Measurements from ENCODE around the gene RNF227. TPM values are rescaled to one million over a fixed set of nuclear protein-coding genes. Genes with fewer than 3 reads are reported as not detected.

Gene RNF227
- total and polyA plus RNA-seq, 4 donors = 0.17 to 1.4 (median 0.32) TPM

DNA sequence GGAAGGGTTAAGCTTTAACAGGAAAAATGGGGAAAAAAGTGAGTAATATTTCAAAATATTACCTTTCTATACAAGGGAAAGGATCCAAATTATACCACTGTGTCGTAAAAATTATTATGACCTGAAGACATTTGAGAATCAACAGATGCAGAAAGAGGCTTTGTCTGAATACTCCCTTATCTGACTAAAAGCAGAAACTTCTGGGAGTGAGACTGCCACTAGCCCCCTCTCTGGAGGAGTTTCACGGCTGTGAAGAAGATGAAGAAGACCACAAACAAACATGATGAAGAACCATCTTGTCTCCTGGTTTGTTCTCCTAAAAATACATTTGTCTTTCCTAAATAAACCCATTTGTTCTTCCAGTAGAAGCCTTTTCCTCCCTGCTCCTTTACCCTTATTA is 45.3 kb upstream of the RNF227 start:
- H3K9me3 ChIP-seq (ENCODE audit: control insufficient read depth in 4 of 4, low read length in 3 of 4) = no peaks in the 10 kb centered on the region
- H3K4me3 ChIP-seq (ENCODE audit: low read depth in 1 of 3, low read length in 3 of 3) = no peak overlapping the region
- no peaks in the 10 kb centered on the region for H3K36me3 ChIP-seq (ENCODE audit: control insufficient read depth in 4 of 4, insufficient read depth in 3 of 4, low read depth in 1 of 4, low read length in 3 of 4)
- H3K4me1 ChIP-seq (ENCODE audit: control insufficient read depth in 4 of 4, insufficient read depth in 4 of 4, low read length in 3 of 4) = no peaks in the 10 kb centered on the region
- TF ChIP-seq, protein P1, sequence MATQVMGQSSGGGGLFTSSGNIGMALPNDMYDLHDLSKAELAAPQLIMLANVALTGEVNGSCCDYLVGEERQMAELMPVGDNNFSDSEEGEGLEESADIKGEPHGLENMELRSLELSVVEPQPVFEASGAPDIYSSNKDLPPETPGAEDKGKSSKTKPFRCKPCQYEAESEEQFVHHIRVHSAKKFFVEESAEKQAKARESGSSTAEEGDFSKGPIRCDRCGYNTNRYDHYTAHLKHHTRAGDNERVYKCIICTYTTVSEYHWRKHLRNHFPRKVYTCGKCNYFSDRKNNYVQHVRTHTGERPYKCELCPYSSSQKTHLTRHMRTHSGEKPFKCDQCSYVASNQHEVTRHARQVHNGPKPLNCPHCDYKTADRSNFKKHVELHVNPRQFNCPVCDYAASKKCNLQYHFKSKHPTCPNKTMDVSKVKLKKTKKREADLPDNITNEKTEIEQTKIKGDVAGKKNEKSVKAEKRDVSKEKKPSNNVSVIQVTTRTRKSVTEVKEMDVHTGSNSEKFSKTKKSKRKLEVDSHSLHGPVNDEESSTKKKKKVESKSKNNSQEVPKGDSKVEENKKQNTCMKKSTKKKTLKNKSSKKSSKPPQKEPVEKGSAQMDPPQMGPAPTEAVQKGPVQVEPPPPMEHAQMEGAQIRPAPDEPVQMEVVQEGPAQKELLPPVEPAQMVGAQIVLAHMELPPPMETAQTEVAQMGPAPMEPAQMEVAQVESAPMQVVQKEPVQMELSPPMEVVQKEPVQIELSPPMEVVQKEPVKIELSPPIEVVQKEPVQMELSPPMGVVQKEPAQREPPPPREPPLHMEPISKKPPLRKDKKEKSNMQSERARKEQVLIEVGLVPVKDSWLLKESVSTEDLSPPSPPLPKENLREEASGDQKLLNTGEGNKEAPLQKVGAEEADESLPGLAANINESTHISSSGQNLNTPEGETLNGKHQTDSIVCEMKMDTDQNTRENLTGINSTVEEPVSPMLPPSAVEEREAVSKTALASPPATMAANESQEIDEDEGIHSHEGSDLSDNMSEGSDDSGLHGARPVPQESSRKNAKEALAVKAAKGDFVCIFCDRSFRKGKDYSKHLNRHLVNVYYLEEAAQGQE (IDR thresholded peaks at IDR 0.05) = no peak
- no peak for TF ChIP-seq HNF4G (IDR thresholded peaks at IDR 0.05)
- TF ChIP-seq FOXA2 (IDR thresholded peaks at IDR 0.05) = no peak
- TF ChIP-seq, protein P2, sequence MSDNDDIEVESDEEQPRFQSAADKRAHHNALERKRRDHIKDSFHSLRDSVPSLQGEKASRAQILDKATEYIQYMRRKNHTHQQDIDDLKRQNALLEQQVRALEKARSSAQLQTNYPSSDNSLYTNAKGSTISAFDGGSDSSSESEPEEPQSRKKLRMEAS (IDR thresholded peaks at IDR 0.05) = no peak
- no peak for TF ChIP-seq SP1 (IDR thresholded peaks at IDR 0.05)
- TF ChIP-seq, protein P3, sequence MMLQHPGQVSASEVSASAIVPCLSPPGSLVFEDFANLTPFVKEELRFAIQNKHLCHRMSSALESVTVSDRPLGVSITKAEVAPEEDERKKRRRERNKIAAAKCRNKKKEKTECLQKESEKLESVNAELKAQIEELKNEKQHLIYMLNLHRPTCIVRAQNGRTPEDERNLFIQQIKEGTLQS (IDR thresholded peaks at IDR 0.05) = no peak
- no peak for TF ChIP-seq FOXA1 (IDR thresholded peaks at IDR 0.05)
- no peak for TF ChIP-seq JUND (IDR thresholded peaks at IDR 0.05)
- no peaks in the 10 kb centered on the region for H3K27me3 ChIP-seq (ENCODE audit: control insufficient read depth in 4 of 4, insufficient read depth in 4 of 4, low read length in 3 of 4)
- no peak overlapping the region for H3K9ac ChIP-seq (ENCODE audit: low read depth in 1 of 2, low read length in 2 of 2)
- no peak overlapping the region for H3K27ac ChIP-seq (ENCODE audit: low read depth in 1 of 2, low read length in 2 of 2)
- no peak for DNase-seq (ENCODE audit: low spot score)
- 47% methylated on average over 2 of the region's 2 CpGs for WGBS

DNA sequence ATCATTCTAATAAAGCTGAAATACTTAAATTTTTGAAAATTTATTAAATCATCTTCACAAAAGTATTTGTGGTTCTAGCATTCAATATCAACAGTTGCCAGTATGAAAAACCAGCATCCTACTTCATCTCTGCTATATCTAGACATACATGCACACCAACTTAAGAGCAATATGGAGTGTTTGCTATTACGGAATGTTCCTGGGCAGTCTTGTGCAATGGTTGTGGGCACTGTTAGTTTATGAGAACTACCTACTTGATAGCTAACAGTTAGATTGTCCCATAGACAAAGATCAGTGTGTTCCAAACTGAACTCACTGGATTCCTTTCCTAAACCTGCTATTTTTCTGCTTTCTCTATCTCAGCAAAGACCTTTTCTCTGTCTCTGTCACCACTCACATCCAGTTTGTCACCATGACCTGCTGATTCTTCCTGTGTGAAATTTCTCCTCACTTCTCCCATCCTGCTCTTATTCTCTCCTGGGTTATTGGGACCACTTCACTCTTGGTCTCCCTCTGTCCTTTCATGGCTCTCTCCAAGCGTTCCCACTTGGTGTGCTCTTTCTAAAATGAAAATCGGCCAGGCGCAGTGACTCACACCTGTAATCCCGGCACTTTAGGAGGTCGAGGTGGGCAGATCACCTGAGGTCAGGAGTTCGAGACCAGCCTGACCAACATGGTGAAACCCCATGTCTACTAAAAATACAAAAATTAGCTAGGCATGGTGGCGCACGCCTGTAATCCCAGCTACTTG is 43.6 kb upstream of the RNF227 start:
- no peaks in the 10 kb centered on the region for H3K36me3 ChIP-seq (ENCODE audit: control insufficient read depth in 4 of 4, insufficient read depth in 3 of 4, low read depth in 1 of 4, low read length in 3 of 4)
- 87% methylated on average over 9 of the region's 9 CpGs for WGBS
- no peak overlapping the region for H3K9ac ChIP-seq (ENCODE audit: low read depth in 1 of 2, low read length in 2 of 2)
- no peaks in the 10 kb centered on the region for H3K4me1 ChIP-seq (ENCODE audit: control insufficient read depth in 4 of 4, insufficient read depth in 4 of 4, low read length in 3 of 4)
- H3K27ac ChIP-seq (ENCODE audit: low read depth in 1 of 2, low read length in 2 of 2) = no peak overlapping the region
- no peak for TF ChIP-seq SP1 (IDR thresholded peaks at IDR 0.05)
- TF ChIP-seq, protein P4, sequence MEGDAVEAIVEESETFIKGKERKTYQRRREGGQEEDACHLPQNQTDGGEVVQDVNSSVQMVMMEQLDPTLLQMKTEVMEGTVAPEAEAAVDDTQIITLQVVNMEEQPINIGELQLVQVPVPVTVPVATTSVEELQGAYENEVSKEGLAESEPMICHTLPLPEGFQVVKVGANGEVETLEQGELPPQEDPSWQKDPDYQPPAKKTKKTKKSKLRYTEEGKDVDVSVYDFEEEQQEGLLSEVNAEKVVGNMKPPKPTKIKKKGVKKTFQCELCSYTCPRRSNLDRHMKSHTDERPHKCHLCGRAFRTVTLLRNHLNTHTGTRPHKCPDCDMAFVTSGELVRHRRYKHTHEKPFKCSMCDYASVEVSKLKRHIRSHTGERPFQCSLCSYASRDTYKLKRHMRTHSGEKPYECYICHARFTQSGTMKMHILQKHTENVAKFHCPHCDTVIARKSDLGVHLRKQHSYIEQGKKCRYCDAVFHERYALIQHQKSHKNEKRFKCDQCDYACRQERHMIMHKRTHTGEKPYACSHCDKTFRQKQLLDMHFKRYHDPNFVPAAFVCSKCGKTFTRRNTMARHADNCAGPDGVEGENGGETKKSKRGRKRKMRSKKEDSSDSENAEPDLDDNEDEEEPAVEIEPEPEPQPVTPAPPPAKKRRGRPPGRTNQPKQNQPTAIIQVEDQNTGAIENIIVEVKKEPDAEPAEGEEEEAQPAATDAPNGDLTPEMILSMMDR (IDR thresholded peaks at IDR 0.05; ENCODE audit: low read depth, low read length, missing input control) = no peak
- TF ChIP-seq, protein P3 (IDR thresholded peaks at IDR 0.05) = no peak
- TF ChIP-seq YY1 (IDR thresholded peaks at IDR 0.05) = no peak
- TF ChIP-seq, protein P5, sequence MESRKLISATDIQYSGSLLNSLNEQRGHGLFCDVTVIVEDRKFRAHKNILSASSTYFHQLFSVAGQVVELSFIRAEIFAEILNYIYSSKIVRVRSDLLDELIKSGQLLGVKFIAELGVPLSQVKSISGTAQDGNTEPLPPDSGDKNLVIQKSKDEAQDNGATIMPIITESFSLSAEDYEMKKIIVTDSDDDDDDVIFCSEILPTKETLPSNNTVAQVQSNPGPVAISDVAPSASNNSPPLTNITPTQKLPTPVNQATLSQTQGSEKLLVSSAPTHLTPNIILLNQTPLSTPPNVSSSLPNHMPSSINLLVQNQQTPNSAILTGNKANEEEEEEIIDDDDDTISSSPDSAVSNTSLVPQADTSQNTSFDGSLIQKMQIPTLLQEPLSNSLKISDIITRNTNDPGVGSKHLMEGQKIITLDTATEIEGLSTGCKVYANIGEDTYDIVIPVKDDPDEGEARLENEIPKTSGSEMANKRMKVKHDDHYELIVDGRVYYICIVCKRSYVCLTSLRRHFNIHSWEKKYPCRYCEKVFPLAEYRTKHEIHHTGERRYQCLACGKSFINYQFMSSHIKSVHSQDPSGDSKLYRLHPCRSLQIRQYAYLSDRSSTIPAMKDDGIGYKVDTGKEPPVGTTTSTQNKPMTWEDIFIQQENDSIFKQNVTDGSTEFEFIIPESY (IDR thresholded peaks at IDR 0.05) = no peak
- no peak for TF ChIP-seq GABPA (IDR thresholded peaks at IDR 0.05 in 1 of 2, conservative IDR thresholded peaks at IDR 0.05 in 1 of 2)
- TF ChIP-seq FOXA2 (IDR thresholded peaks at IDR 0.05) = no peak
- no peaks in the 10 kb centered on the region for H3K9me3 ChIP-seq (ENCODE audit: control insufficient read depth in 4 of 4, low read length in 3 of 4)
- H3K27me3 ChIP-seq (ENCODE audit: control insufficient read depth in 4 of 4, insufficient read depth in 4 of 4, low read length in 3 of 4) = no peaks in the 10 kb centered on the region
- DNase-seq (ENCODE audit: low spot score) = no peak
- H3K4me3 ChIP-seq (ENCODE audit: low read depth in 1 of 3, low read length in 3 of 3) = no peak overlapping the region

Measured in liver (tissue), 9 donors.